ENCODE results near the gene CIB4. TPM values are rescaled to one million over a fixed set of nuclear protein-coding genes. Genes with fewer than 3 reads are reported as not detected.

The CIB4 gene
- total and polyA plus RNA-seq, 2 of the 4 experiments (the other 2 are of a cell fraction): not detected

- no peaks in the 10 kb centered on the region for H3K36me3 ChIP-seq (ENCODE audit: control insufficient read depth, insufficient read depth, low read length)
- no peak overlapping the region for H3K9ac ChIP-seq (ENCODE audit: low read depth, low read length)
- 17% methylated on average over 1 of the region's 8 CpGs; no CpG with 5 or more reads in 1 of the 2 experiments for WGBS, 2 experiments (ENCODE audit: extremely low coverage in 2 of 2, insufficient read length in 1 of 2)
- no peak overlapping the region for H4K91ac ChIP-seq (ENCODE audit: insufficient read depth, low read depth, low read length)
- no peak overlapping the region for H3K14ac ChIP-seq (replicated peaks; ENCODE audit: low read depth, low read length)
- H3K9me3 ChIP-seq (ENCODE audit: control insufficient read depth, insufficient read depth, low read length): no peaks in the 10 kb centered on the region
- intact Hi-C loops (cut with micrococcal nuclease) (no loop called here), in situ Hi-C loops (cut with MboI; ENCODE audit: low sequenced_read_pairs) (no loop called here), dilution Hi-C loops (cut with HindIII; ENCODE audit: low sequenced_read_pairs, unreplicated experiment) (no loop called here)
- CTCF ChIA-PET: interaction anchor here (0.6 to 1.6 kb wide), 2 partner anchors 132 to 136 kb away, joined by 3 to 9 read pairs; no protein-coding TSS in a partner anchor
- no peaks in the 10 kb centered on the region for H4K20me1 ChIP-seq (ENCODE audit: insufficient read depth, low read length)
- no peak overlapping the region for H2AK9ac ChIP-seq (replicated peaks; ENCODE audit: low read depth, low read length, poor library complexity)
- peaks cover 89% of the 10 kb centered on the region for H3K27me3 ChIP-seq (ENCODE audit: control insufficient read depth, insufficient read depth, low read length)
- ATAC-seq (ENCODE audit: low read depth) (no peak), DNase-seq (no peak)
- no peak overlapping the region for H3K27ac ChIP-seq (ENCODE audit: insufficient read depth, low read length)
- TF ChIP-seq RCOR1 (IDR thresholded peaks at IDR 0.05; ENCODE audit: insufficient replicate concordance, low read length) (no peak), ELK1 (IDR thresholded peaks at IDR 0.05; ENCODE audit: borderline replicate concordance, low read depth, low read length) (no peak), MXI1 (IDR thresholded peaks at IDR 0.05; ENCODE audit: borderline replicate concordance, low read depth, low read length) (no peak), RAD21 (IDR thresholded peaks at IDR 0.05; ENCODE audit: low read length) (no peak), BHLHE40 (IDR thresholded peaks at IDR 0.05; ENCODE audit: low read depth, low read length) (no peak), CTCF (conservative IDR thresholded peaks at IDR 0.05; ENCODE audit: low read depth, low read length) (no peak), FOS (IDR thresholded peaks at IDR 0.05; ENCODE audit: low read depth, low read length) (no peak), NFE2L2 (IDR thresholded peaks at IDR 0.05; ENCODE audit: low read depth, low read length) (no peak), CHD1 (IDR thresholded peaks at IDR 0.05; ENCODE audit: low read depth, low read length) (no peak), MAZ (IDR thresholded peaks at IDR 0.05; ENCODE audit: borderline replicate concordance, low read depth, low read length) (no peak), MAFK (IDR thresholded peaks at IDR 0.05; ENCODE audit: low read depth, low read length) (no peak), SMC3 (IDR thresholded peaks at IDR 0.05; ENCODE audit: low read depth, low read length) (no peak), RFX5 (IDR thresholded peaks at IDR 0.05; ENCODE audit: low read depth, low read length) (no peak)
- POLR2A ChIA-PET (ENCODE audit: unreplicated experiment): no interaction called here
- H2BK20ac ChIP-seq (ENCODE audit: low read depth, low read length): no peak overlapping the region
- no peak overlapping the region for H3K23ac ChIP-seq (ENCODE audit: low read depth, low read length)
- no peak overlapping the region for H4K5ac ChIP-seq (ENCODE audit: low read depth, low read length)
- H4K8ac ChIP-seq (ENCODE audit: low read depth in 2 of 2, low read length in 2 of 2): no peak overlapping the region
- no peaks in the 10 kb centered on the region for H3K79me1 ChIP-seq (ENCODE audit: low read depth in 1 of 2, low read length in 2 of 2)
- no TSS peak for BruUV-seq (replicated peaks)
- peaks cover 2% of the 10 kb centered on the region; the same call in 1 of the 2 replicates for H3K4me1 ChIP-seq (ENCODE audit: control insufficient read depth, insufficient read depth, low read length)
- no peak overlapping the region for H2AK5ac ChIP-seq (ENCODE audit: low read depth, low read length)
- no peaks in the 10 kb centered on the region for H3K9me1 ChIP-seq (ENCODE audit: insufficient read depth, low read length)
- no peak overlapping the region for H3K4ac ChIP-seq (ENCODE audit: low read depth, low read length)
- no peak overlapping the region for H3K4me3 ChIP-seq (ENCODE audit: insufficient read depth, low read depth, low read length)
- H3K56ac ChIP-seq (ENCODE audit: extremely low read depth, insufficient read depth, low read length): no peak overlapping the region
- no peak overlapping the region for H2BK120ac ChIP-seq (ENCODE audit: low read depth, low read length)
- H2AFZ ChIP-seq (replicated peaks; ENCODE audit: low read length, poor library complexity): peak overlapping the region; percentile 17
- H3K4me2 ChIP-seq (ENCODE audit: low read depth, low read length): no peak overlapping the region
- H3K18ac ChIP-seq (ENCODE audit: low read depth, low read length): no peak overlapping the region
- no peak overlapping the region for H2BK5ac ChIP-seq (ENCODE audit: low read depth, low read length, poor library complexity, severe bottlenecking)
- no peak overlapping the region for H2BK15ac ChIP-seq (ENCODE audit: low read depth, low read length)
These were observed 28.5 kb downstream of the CIB4 start for GRCh38 chr2:26612522-26613240.

Data from IMR-90 (cell line).